Measurements from ENCODE around the gene CD151.

CD151 gene

GRCh38 chr11:821512-822371 is 11.0 kb upstream of the CD151 start:
- Histone ChIP-seq H3K9me2 (ENCODE audit: low read depth, low read length) (no peaks in the 10 kb centered on the region), H3K4me2 (ENCODE audit: low read length) (no peak overlapping the region), H3K4me3 (ENCODE audit: low read depth, low read length, poor library complexity, severe bottlenecking) (no peak overlapping the region), H4K20me1 (ENCODE audit: insufficient read depth, low read length) (no peaks in the 10 kb centered on the region), H3K9me3 (ENCODE audit: low read length) (no peaks in the 10 kb centered on the region), H2AFZ (ENCODE audit: low read length) (no peak overlapping the region), H3K27ac (ENCODE audit: low read depth, low read length, poor library complexity, severe bottlenecking) (no peak overlapping the region), H3F3A (ENCODE audit: insufficient read depth, low read length) (peaks cover 4% of the 10 kb centered on the region; the same call in 1 of the 2 replicates), H3K4me1 (ENCODE audit: insufficient read depth, low read length, severe bottlenecking) (peaks cover 16% of the 10 kb centered on the region), H3K36me3 (ENCODE audit: insufficient read depth, low read length) (peaks cover 14% of the 10 kb centered on the region), H3K27me3 (ENCODE audit: insufficient read depth, low read length) (no peaks in the 10 kb centered on the region), H3K79me2 (ENCODE audit: insufficient read depth, low read length) (no peaks in the 10 kb centered on the region), H3K9ac (ENCODE audit: low read length) (no peak overlapping the region)
- TF ChIP-seq EZH2 (IDR thresholded peaks at IDR 0.05; ENCODE audit: borderline replicate concordance, low read length), result no peak
- TF ChIP-seq, protein P1, sequence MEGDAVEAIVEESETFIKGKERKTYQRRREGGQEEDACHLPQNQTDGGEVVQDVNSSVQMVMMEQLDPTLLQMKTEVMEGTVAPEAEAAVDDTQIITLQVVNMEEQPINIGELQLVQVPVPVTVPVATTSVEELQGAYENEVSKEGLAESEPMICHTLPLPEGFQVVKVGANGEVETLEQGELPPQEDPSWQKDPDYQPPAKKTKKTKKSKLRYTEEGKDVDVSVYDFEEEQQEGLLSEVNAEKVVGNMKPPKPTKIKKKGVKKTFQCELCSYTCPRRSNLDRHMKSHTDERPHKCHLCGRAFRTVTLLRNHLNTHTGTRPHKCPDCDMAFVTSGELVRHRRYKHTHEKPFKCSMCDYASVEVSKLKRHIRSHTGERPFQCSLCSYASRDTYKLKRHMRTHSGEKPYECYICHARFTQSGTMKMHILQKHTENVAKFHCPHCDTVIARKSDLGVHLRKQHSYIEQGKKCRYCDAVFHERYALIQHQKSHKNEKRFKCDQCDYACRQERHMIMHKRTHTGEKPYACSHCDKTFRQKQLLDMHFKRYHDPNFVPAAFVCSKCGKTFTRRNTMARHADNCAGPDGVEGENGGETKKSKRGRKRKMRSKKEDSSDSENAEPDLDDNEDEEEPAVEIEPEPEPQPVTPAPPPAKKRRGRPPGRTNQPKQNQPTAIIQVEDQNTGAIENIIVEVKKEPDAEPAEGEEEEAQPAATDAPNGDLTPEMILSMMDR (IDR thresholded peaks at IDR 0.05; ENCODE audit: low read length), result no peak

DNA sequence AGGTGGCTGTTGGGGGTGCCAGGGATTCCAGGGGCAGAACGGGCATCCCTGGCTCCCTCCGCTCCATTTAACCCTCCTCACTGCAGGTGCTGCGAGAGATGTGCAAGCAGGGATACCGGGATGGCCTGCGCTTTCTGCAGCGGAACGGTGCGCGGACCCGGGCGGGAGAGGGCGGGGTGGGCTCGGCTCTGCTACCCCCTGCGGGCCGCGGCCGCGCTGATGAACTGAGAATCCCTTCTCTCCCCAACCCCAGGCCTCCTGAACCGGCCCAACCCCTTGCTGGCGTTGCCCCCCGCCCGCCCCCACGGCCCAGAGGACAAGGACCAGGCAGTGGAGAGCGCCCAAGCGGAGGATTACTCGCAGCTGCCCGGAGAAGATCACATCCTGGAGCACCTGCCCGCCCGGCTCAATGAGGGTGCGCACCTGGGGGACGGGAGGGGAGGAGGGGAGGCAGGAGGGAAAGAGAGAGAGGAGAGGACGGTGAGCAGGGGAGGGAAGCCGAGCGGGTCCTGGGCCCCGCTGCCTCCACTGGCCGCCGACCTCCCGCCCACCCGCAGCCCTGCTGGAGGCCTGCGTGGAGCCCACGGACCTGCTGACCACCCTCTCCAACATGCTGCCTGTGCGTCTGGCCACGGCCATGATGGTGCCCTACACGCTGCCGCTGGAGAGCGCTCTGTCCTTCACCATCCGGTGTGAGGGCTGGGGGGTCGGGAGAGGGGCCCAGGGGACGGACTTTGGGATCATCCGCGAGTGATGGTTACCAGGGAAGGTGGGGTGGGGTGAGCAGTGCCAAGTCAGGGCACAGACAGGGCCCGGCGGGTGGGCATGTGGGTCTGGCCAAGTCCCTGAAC is 9.1 kb upstream of the CD151 start:
- Histone ChIP-seq H4K20me1 (ENCODE audit: insufficient read depth, low read length) (no peaks in the 10 kb centered on the region), H3K27ac (ENCODE audit: low read depth, low read length, poor library complexity, severe bottlenecking) (no peak overlapping the region), H3K4me2 (ENCODE audit: low read length) (no peak overlapping the region), H3K36me3 (ENCODE audit: insufficient read depth, low read length) (peaks cover 14% of the 10 kb centered on the region), H3K9ac (ENCODE audit: low read length) (no peak overlapping the region), H3F3A (ENCODE audit: insufficient read depth, low read length) (no peaks in the 10 kb centered on the region), H3K4me1 (ENCODE audit: insufficient read depth, low read length, severe bottlenecking) (peaks cover 24% of the 10 kb centered on the region), H2AFZ (ENCODE audit: low read length) (no peak overlapping the region), H3K79me2 (ENCODE audit: insufficient read depth, low read length) (no peaks in the 10 kb centered on the region), H3K9me3 (ENCODE audit: low read length) (no peaks in the 10 kb centered on the region), H3K27me3 (ENCODE audit: insufficient read depth, low read length) (peaks cover 7% of the 10 kb centered on the region), H3K9me2 (ENCODE audit: low read depth, low read length) (no peaks in the 10 kb centered on the region), H3K4me3 (ENCODE audit: low read depth, low read length, poor library complexity, severe bottlenecking) (no peak overlapping the region)
- no peak for TF ChIP-seq EZH2 (IDR thresholded peaks at IDR 0.05; ENCODE audit: borderline replicate concordance, low read length)
- TF ChIP-seq, protein P1 (IDR thresholded peaks at IDR 0.05; ENCODE audit: low read length), result no peak

DNA sequence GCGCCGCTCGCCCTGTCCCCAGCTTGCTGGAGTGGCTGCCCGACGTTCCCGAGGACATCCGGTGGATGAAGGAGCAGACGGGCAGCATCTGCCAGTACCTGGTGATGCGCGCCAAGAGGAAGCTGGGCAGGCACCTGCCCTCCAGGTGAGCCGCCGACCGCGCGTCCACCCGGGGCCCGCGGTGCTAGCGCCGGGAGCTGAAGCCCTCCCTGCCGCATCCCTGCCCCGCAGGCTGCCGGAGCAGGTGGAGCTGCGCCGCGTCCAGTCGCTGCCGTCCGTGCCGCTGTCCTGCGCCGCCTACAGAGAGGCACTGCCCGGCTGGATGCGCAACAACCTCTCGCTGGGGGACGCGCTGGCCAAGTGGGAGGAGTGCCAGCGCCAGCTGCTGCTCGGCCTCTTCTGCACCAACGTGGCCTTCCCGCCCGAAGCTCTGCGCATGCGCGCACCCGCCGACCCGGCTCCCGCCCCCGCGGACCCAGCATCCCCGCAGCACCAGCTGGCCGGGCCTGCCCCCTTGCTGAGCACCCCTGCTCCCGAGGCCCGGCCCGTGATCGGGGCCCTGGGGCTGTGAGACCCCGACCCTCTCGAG is 8.4 kb upstream of the CD151 start:
- Histone ChIP-seq H3K9ac (ENCODE audit: low read length) (no peak overlapping the region), H3K79me2 (ENCODE audit: insufficient read depth, low read length) (no peaks in the 10 kb centered on the region), H3K27ac (ENCODE audit: low read depth, low read length, poor library complexity, severe bottlenecking) (no peak overlapping the region), H3K9me2 (ENCODE audit: low read depth, low read length) (no peaks in the 10 kb centered on the region), H3K4me1 (ENCODE audit: insufficient read depth, low read length, severe bottlenecking) (peaks cover 24% of the 10 kb centered on the region), H3K36me3 (ENCODE audit: insufficient read depth, low read length) (peaks cover 14% of the 10 kb centered on the region), H3K9me3 (ENCODE audit: low read length) (no peaks in the 10 kb centered on the region), H3F3A (ENCODE audit: insufficient read depth, low read length) (no peaks in the 10 kb centered on the region), H3K4me3 (ENCODE audit: low read depth, low read length, poor library complexity, severe bottlenecking) (no peak overlapping the region), H4K20me1 (ENCODE audit: insufficient read depth, low read length) (no peaks in the 10 kb centered on the region), H3K27me3 (ENCODE audit: insufficient read depth, low read length) (peaks cover 14% of the 10 kb centered on the region), H2AFZ (ENCODE audit: low read length) (no peak overlapping the region), H3K4me2 (ENCODE audit: low read length) (no peak overlapping the region)
- TF ChIP-seq, protein P1 (IDR thresholded peaks at IDR 0.05; ENCODE audit: low read length), result no peak
- no peak for TF ChIP-seq EZH2 (IDR thresholded peaks at IDR 0.05; ENCODE audit: borderline replicate concordance, low read length)
